Sigmoid colon (tissue), 3 donors: ENCODE data around the gene XIAP.

Experiments
- POLR2A ChIP-seq, 2 donors: fragments of 450-650 bp; IDR thresholded peaks; one replicate each; pipeline ENCODE4 v1.6.1; 2016; ENCODE audit warnings: antibody characterized with exemption in 2 of 2, mild to moderate bottlenecking in 2 of 2, moderate library complexity in 2 of 2
- TF ChIP-seq, protein P1 (sequence below), 4 experiments: fragments of 450-650 bp in 3 of 4; fragments of 200-600 bp in 1 of 4; IDR thresholded peaks; one replicate each; pipeline ENCODE4 v1.5.1; 2016 to 2019; ENCODE audit warnings: antibody characterized with exemption in 4 of 4, mild to moderate bottlenecking in 3 of 4, moderate library complexity in 2 of 4

DNA sequence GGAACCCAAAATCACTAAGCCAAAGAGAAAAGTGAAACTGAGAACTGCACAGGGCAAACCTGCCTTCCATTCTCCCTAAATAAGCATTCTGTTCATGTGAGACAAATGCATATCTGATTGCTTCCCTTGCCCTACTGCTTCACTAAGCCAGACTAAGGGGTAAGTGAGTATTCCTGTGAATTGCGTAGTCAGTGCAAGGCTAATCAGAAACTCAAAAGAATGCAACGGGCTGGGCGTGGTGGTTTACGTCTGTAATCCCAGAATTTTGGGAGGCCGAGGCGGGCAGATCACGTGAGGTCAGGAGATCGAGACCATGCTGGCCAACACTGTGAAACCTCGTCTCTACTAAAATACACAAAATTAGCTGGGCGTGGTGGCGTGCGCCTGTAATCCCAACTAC is 10.8 kb upstream of the XIAP start:
- TF ChIP-seq, protein P1, sequence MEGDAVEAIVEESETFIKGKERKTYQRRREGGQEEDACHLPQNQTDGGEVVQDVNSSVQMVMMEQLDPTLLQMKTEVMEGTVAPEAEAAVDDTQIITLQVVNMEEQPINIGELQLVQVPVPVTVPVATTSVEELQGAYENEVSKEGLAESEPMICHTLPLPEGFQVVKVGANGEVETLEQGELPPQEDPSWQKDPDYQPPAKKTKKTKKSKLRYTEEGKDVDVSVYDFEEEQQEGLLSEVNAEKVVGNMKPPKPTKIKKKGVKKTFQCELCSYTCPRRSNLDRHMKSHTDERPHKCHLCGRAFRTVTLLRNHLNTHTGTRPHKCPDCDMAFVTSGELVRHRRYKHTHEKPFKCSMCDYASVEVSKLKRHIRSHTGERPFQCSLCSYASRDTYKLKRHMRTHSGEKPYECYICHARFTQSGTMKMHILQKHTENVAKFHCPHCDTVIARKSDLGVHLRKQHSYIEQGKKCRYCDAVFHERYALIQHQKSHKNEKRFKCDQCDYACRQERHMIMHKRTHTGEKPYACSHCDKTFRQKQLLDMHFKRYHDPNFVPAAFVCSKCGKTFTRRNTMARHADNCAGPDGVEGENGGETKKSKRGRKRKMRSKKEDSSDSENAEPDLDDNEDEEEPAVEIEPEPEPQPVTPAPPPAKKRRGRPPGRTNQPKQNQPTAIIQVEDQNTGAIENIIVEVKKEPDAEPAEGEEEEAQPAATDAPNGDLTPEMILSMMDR (IDR thresholded peaks at IDR 0.05), result no peak
- no peak for TF ChIP-seq POLR2A (IDR thresholded peaks at IDR 0.05)
